HepG2 (cell line): ENCODE results near the gene DPP3.

ENCODE experiments used
- AFF4 ChIP-seq: sonication (generic); formaldehyde crosslinking; IDR thresholded peaks from 2 replicates; pipeline ENCODE4 v1.4.0; 2020; ENCODE audit warnings: missing genetic modification reagents
- BRD4 ChIP-seq: sonication (generic); formaldehyde crosslinking; IDR thresholded peaks from 2 replicates; pipeline ENCODE4 v1.4.0; 2020; ENCODE audit warnings: missing genetic modification reagents
- ESRRA ChIP-seq: sonication (generic); formaldehyde crosslinking; IDR thresholded peaks from 2 replicates; pipeline ENCODE4 v1.5.1; 2020; ENCODE audit warnings: mild to moderate bottlenecking, low read depth, missing genetic modification reagents
- HBP1 ChIP-seq: IDR thresholded peaks from 2 replicates; pipeline ENCODE4 v1.6.1; 2016; ENCODE audit warnings: low read depth, control low read depth
- KLF6 ChIP-seq: IDR thresholded peaks from 2 replicates; pipeline ENCODE4 v1.8.0; 2016; ENCODE audit warnings: missing biosample characterization, missing genetic modification reagents
- NR2C2 ChIP-seq: sonication (generic); formaldehyde crosslinking; IDR thresholded peaks from 2 replicates; pipeline ENCODE4 v1.4.0; 2020; ENCODE audit warnings: missing genetic modification reagents, mild to moderate bottlenecking, moderate library complexity, borderline replicate concordance
- RAD21 ChIP-seq: fragments of 450-650 bp; formaldehyde crosslinking; IDR thresholded peaks from 2 replicates; pipeline ENCODE4 v1.5.0; 2020; ENCODE audit warnings: mild to moderate bottlenecking
- RARG ChIP-seq: sonication (generic); formaldehyde crosslinking; IDR thresholded peaks from 2 replicates; pipeline ENCODE4 v1.4.0; 2020; ENCODE audit warnings: low read depth, mild to moderate bottlenecking, missing genetic modification reagents
- SIN3A ChIP-seq: IDR thresholded peaks from 2 replicates; pipeline ENCODE4 v1.6.1; 2011; ENCODE audit warnings: low read depth, mild to moderate bottlenecking, control low read depth, low read length, borderline replicate concordance
- ZMYM2 ChIP-seq: sonication (generic); formaldehyde crosslinking; IDR thresholded peaks from 2 replicates; pipeline ENCODE4 v1.8.0; 2022; ENCODE audit warnings: mild to moderate bottlenecking, missing genetic modification reagents
- ZNF709 ChIP-seq: sonication (generic); formaldehyde crosslinking; IDR thresholded peaks from 2 replicates; pipeline ENCODE4 v1.5.0; 2020; ENCODE audit warnings: mild to moderate bottlenecking, missing genetic modification reagents

- TF ChIP-seq NR2C2 (CRISPR knock-in tag) (no peak), ZMYM2 (CRISPR knock-in tag) (no peak), SIN3A (no peak), ESRRA (CRISPR knock-in tag) (no peak), AFF4 (CRISPR knock-in tag) (no peak), KLF6 (CRISPR knock-in tag) (no peak), ZNF709 (no peak), HBP1 (CRISPR knock-in tag) (no peak), RARG (CRISPR knock-in tag) (no peak), BRD4 (CRISPR knock-in tag) (no peak), RAD21 (CRISPR knock-in tag) (no peak)
Observed at GRCh38 chr11:66459138-66459778, 21.0 kb upstream of the DPP3 start.
